Caco-2 (cell line): ENCODE data around the gene BBS12. TPM values are rescaled to one million over a fixed set of nuclear protein-coding genes. Genes with fewer than 3 reads are reported as not detected.

Experiments
- BruUV-seq: library from RNA; stranded (reverse); fragments of 400-500 nt; replicated peaks from 2 replicates; lab custom pipeline; 2021; lab: Mats Ljungman, UMichigan
- CTCF ChIA-PET: fragments of 300-600 bp; sonication (Branson Sonifier 250); formaldehyde crosslinking; loops from one replicate; lab custom pipeline; 2022; ENCODE audit warnings: antibody characterized with exemption; lab: Charles Lee
- POLR2A ChIA-PET: fragments of 300-600 bp; sonication (Branson Sonifier 250); formaldehyde crosslinking; loops from one replicate; lab custom pipeline; 2022; ENCODE audit warnings: antibody characterized with exemption; lab: Charles Lee
- DNase-seq, 2 experiments: peaks; one replicate each; pipeline versions ENCODE4 v3.0.0 to v3.0.0-alpha.2; 2020 to 2022
- H3K27me3 ChIP-seq: replicated peaks from 2 replicates; pipeline ENCODE4 v1.6.0; 2011; ENCODE audit warnings: low read length; ENCODE audit not compliant: control insufficient read depth, insufficient read depth
- H3K36me3 ChIP-seq: 2 replicates; pipeline ENCODE4 v1.5.1; 2011; ENCODE audit warnings: low read length; ENCODE audit not compliant: control insufficient read depth, insufficient read depth
- H3K4me1 ChIP-seq: fragments of 250-450 bp; sonication (Bioruptor Pico); 2 replicates; pipeline ENCODE4 v1.5.1; 2020; ENCODE audit warnings: mild to moderate bottlenecking
- H3K4me3 ChIP-seq: 2 replicates; pipeline ENCODE4 v1.5.1; 2011; ENCODE audit warnings: low read depth, mild to moderate bottlenecking, control low read depth, low read length
- H3K9me3 ChIP-seq: fragments of 250-450 bp; sonication (Bioruptor Pico); 2 replicates; pipeline ENCODE4 v1.5.1; 2020; ENCODE audit warnings: mild to moderate bottlenecking, moderate library complexity
- H3K27ac Mint-ChIP-seq: one replicate; pipeline ENCODE4 v1.8.0; 2022; ENCODE audit warnings: mixed read lengths; ENCODE audit not compliant: unreplicated experiment
- H3K27me3 Mint-ChIP-seq: one replicate; pipeline ENCODE4 v1.8.0; 2022; ENCODE audit warnings: mixed read lengths; ENCODE audit not compliant: insufficient read depth, unreplicated experiment
- H3K36me3 Mint-ChIP-seq: one replicate; pipeline ENCODE4 v1.8.0; 2022; ENCODE audit warnings: mild to moderate bottlenecking, mixed read lengths; ENCODE audit not compliant: insufficient read depth, unreplicated experiment
- H3K4me1 Mint-ChIP-seq: one replicate; pipeline ENCODE4 v1.8.0; 2022; ENCODE audit warnings: low read depth, mixed read lengths; ENCODE audit not compliant: unreplicated experiment
- H3K4me3 Mint-ChIP-seq: one replicate; pipeline ENCODE4 v1.8.0; 2022; ENCODE audit warnings: mild to moderate bottlenecking, moderate library complexity, mixed read lengths; ENCODE audit not compliant: unreplicated experiment
- H3K9me3 Mint-ChIP-seq: one replicate; pipeline ENCODE4 v1.8.0; 2022; ENCODE audit warnings: mixed read lengths; ENCODE audit not compliant: unreplicated experiment
- CTCF ChIP-seq, 2 experiments: fragments of 200-600 bp in 1 of 2; IDR thresholded peaks; 1 replicate in 1 of 2; 2 replicates in 1 of 2; pipeline versions ENCODE4 v1.5.1 to v1.8.0; 2011 to 2022; ENCODE audit warnings: antibody characterized with exemption in 1 of 2, control low read depth in 1 of 2, inconsistent platforms in 1 of 2, low read depth in 1 of 2, low read length in 1 of 2, mild to moderate bottlenecking in 1 of 2, moderate library complexity in 1 of 2; ENCODE audit not compliant: insufficient read depth in 1 of 2, severe bottlenecking in 1 of 2, unreplicated experiment in 1 of 2
- intact Hi-C: fragments of 100-400 bp; cut with micrococcal nuclease; formaldehyde crosslinking; loops from one replicate; pipeline ENCODE4 v1.10.0; 2022; ENCODE audit not compliant: unreplicated experiment
- total RNA-seq: library from RNA; stranded (reverse); gene quantifications from 2 replicates; pipeline ENCODE4 v1.2.3, GENCODE V29; 2022

BBS12 gene
- total RNA-seq, 1 experiment from 2014 or later = 2.7 TPM

GRCh38 chr4:122775039-122775438 lies 42.5 kb downstream of the BBS12 start:
- POLR2A ChIA-PET = no interaction called here
- no peak overlapping the region for H3K4me3 Mint-ChIP-seq
- no peaks in the 10 kb centered on the region for H3K9me3 ChIP-seq
- H3K4me1 Mint-ChIP-seq = no peaks in the 10 kb centered on the region
- no peak for DNase-seq
- intact Hi-C loops = loop anchor here (1.0 kb wide), 1 partner anchor 24 kb away; no protein-coding TSS in a partner anchor
- H3K9me3 Mint-ChIP-seq = no peaks in the 10 kb centered on the region
- no TSS peak for BruUV-seq
- no peak for TF ChIP-seq CTCF (IDR thresholded peaks at IDR 0.05; ENCODE audit: insufficient read depth in 1 of 2, low read depth in 1 of 2, low read length in 1 of 2, severe bottlenecking in 1 of 2, unreplicated experiment in 1 of 2)
- no peaks in the 10 kb centered on the region for H3K27me3 Mint-ChIP-seq
- no peak overlapping the region for H3K4me3 ChIP-seq
- no peaks in the 10 kb centered on the region for H3K27me3 ChIP-seq
- no peaks in the 10 kb centered on the region for H3K4me1 ChIP-seq
- no peak overlapping the region for H3K27ac Mint-ChIP-seq
- H3K36me3 Mint-ChIP-seq = no peaks in the 10 kb centered on the region
- H3K36me3 ChIP-seq = no peaks in the 10 kb centered on the region
- CTCF ChIA-PET = no interaction called here

GRCh38 chr4:122775987-122776836 lies 43.7 kb downstream of the BBS12 start:
- no peaks in the 10 kb centered on the region for H3K27me3 Mint-ChIP-seq
- TF ChIP-seq CTCF (IDR thresholded peaks at IDR 0.05; ENCODE audit: insufficient read depth in 1 of 2, low read depth in 1 of 2, low read length in 1 of 2, severe bottlenecking in 1 of 2, unreplicated experiment in 1 of 2) = no peak
- no peak overlapping the region for H3K4me3 Mint-ChIP-seq
- Histone ChIP-seq H3K36me3 (no peaks in the 10 kb centered on the region), H3K4me1 (no peaks in the 10 kb centered on the region), H3K27me3 (no peaks in the 10 kb centered on the region), H3K4me3 (no peak overlapping the region), H3K9me3 (no peaks in the 10 kb centered on the region)
- CTCF ChIA-PET = no interaction called here
- no peaks in the 10 kb centered on the region for H3K4me1 Mint-ChIP-seq
- POLR2A ChIA-PET = no interaction called here
- intact Hi-C loops = loop anchor here (1.0 kb wide), 1 partner anchor 23 kb away; no protein-coding TSS in a partner anchor
- H3K36me3 Mint-ChIP-seq = no peaks in the 10 kb centered on the region
- no peaks in the 10 kb centered on the region for H3K9me3 Mint-ChIP-seq
- DNase-seq = no peak
- no TSS peak for BruUV-seq
- no peak overlapping the region for H3K27ac Mint-ChIP-seq

- DNase-seq = no peak
- Mint-ChIP-seq H3K27me3 (no peaks in the 10 kb centered on the region), H3K4me1 (no peaks in the 10 kb centered on the region), H3K27ac (no peak overlapping the region), H3K4me3 (no peak overlapping the region), H3K9me3 (no peaks in the 10 kb centered on the region), H3K36me3 (no peaks in the 10 kb centered on the region)
- no TSS peak for BruUV-seq
- POLR2A ChIA-PET = no interaction called here
- no peak for TF ChIP-seq CTCF (IDR thresholded peaks at IDR 0.05; ENCODE audit: insufficient read depth in 1 of 2, low read depth in 1 of 2, low read length in 1 of 2, severe bottlenecking in 1 of 2, unreplicated experiment in 1 of 2)
- no peaks in the 10 kb centered on the region for H3K4me1 ChIP-seq
- intact Hi-C loops = no loop called here
- H3K36me3 ChIP-seq = no peaks in the 10 kb centered on the region
- H3K9me3 ChIP-seq = no peaks in the 10 kb centered on the region
- no peak overlapping the region for H3K4me3 ChIP-seq
- CTCF ChIA-PET = no interaction called here
- no peaks in the 10 kb centered on the region for H3K27me3 ChIP-seq
Observed at GRCh38 chr4:122776916-122777315, 44.4 kb downstream of the BBS12 start.
